Stomach (tissue), 9 donors: ENCODE data around the gene PKN3. TPM values are rescaled to one million over a fixed set of nuclear protein-coding genes. Genes with fewer than 3 reads are reported as not detected.
A peak's percentile ranks its signal among the peaks of the same experiment; 100 is the strongest.
"Not testable (repeated sequence)": the region's sequence is repeated elsewhere in the genome, so short reads cannot be mapped to it uniquely, and the experiment has no call there.

Source experiments
- DNase-seq, 2 donors: peaks; one replicate each; pipeline versions ENCODE4 v3.0.0 to v3.0.0-alpha.2; 2013 to 2019
- H3K27ac ChIP-seq, 5 donors: fragments of 200-600 bp in 4 of 5; sonication (generic) in 4 of 5; one replicate each; pipeline ENCODE4 v1.5.1; 2013 to 2019; ENCODE audit warnings: mild to moderate bottlenecking in 1 of 5, moderate library complexity in 1 of 5
- H3K27me3 ChIP-seq, 3 donors: fragments of 200-600 bp; sonication (generic); one replicate each; pipeline ENCODE4 v1.5.1; 2017 to 2019; ENCODE audit warnings: mixed run types in 1 of 3
- H3K36me3 ChIP-seq, 4 donors: fragments of 200-600 bp; sonication (generic); 1 replicate in 3 of 4; 2 replicates in 1 of 4; pipeline ENCODE4 v1.5.1; 2016 to 2019
- H3K4me1 ChIP-seq, 4 donors: fragments of 200-600 bp; sonication (generic); one replicate each; pipeline ENCODE4 v1.5.1; 2016 to 2019
- H3K4me3 ChIP-seq, 4 donors: fragments of 200-600 bp; sonication (generic) in 3 of 4; one replicate each; pipeline ENCODE4 v1.5.1; 2016 to 2019; ENCODE audit warnings: mild to moderate bottlenecking in 1 of 4
- H3K9me3 ChIP-seq, 4 donors: fragments of 200-600 bp; sonication (generic); one replicate each; pipeline ENCODE4 v1.5.1; 2016 to 2019
- EP300 ChIP-seq: sonication (generic); formaldehyde crosslinking; IDR thresholded peaks from one replicate; pipeline ENCODE4 v1.6.1; 2017; ENCODE audit warnings: antibody characterized with exemption
- POLR2A ChIP-seq, 4 donors: fragments of 450-650 bp; IDR thresholded peaks; one replicate each; pipeline ENCODE4 v1.6.1; 2016; ENCODE audit warnings: antibody characterized with exemption in 4 of 4, control low read depth in 2 of 4, mild to moderate bottlenecking in 1 of 4, moderate library complexity in 1 of 4
- POLR2AphosphoS5 ChIP-seq, 3 donors: sonication (generic); formaldehyde crosslinking; IDR thresholded peaks; one replicate each; pipeline ENCODE4 v1.6.1; 2016; ENCODE audit warnings: antibody characterized with exemption in 3 of 3
- WGBS, 5 donors: extraction: QIAGEN DNeasy Blood & Tissue Kit in 3 of 5; methylation state at CpG; one replicate each; pipeline versions ENCODE4 v1.1.5 to v1.1.7; 2013 to 2018; 5-methylcytosine and 5-hydroxymethylcytosine counted together
- intact Hi-C: fragments of 100-400 bp; cut with DNase I; formaldehyde crosslinking; loops from one replicate; pipeline ENCODE4 v1.15.1; 2023; ENCODE audit warnings: low total_unique reads
- polyA plus RNA-seq, 3 donors: library from polyadenylated mRNA; stranded (reverse); fragments of 200-250 nt; gene quantifications; one replicate each; pipeline ENCODE4 v1.2.3, GENCODE V29; 2013
- total RNA-seq, 5 donors: library from RNA; depleted of rRNA; stranded (reverse); fragments of >200 nt; gene quantifications; one replicate each; pipeline versions ENCODE4 v1.1.0 to v1.2.3, GENCODE V29; 2014 to 2016
- TF ChIP-seq, protein P1 (sequence below), 7 experiments: fragments of 450-650 bp in 4 of 7; fragments of 200-600 bp in 3 of 7; sonication (generic) in 3 of 7; IDR thresholded peaks; one replicate each; pipeline ENCODE4 v1.5.1; 2016 to 2019; ENCODE audit warnings: antibody characterized with exemption in 7 of 7, control low read depth in 2 of 7, mild to moderate bottlenecking in 1 of 7
- donor health status: healthy with polysubstance abuse.
- donor health status: Bipolar disorder and iron deficiency.
- donor health status: healthy.

The PKN3 gene
- total and polyA plus RNA-seq, 8 donors: 5.0 to 23.2 (median 8.5) TPM

DNA sequence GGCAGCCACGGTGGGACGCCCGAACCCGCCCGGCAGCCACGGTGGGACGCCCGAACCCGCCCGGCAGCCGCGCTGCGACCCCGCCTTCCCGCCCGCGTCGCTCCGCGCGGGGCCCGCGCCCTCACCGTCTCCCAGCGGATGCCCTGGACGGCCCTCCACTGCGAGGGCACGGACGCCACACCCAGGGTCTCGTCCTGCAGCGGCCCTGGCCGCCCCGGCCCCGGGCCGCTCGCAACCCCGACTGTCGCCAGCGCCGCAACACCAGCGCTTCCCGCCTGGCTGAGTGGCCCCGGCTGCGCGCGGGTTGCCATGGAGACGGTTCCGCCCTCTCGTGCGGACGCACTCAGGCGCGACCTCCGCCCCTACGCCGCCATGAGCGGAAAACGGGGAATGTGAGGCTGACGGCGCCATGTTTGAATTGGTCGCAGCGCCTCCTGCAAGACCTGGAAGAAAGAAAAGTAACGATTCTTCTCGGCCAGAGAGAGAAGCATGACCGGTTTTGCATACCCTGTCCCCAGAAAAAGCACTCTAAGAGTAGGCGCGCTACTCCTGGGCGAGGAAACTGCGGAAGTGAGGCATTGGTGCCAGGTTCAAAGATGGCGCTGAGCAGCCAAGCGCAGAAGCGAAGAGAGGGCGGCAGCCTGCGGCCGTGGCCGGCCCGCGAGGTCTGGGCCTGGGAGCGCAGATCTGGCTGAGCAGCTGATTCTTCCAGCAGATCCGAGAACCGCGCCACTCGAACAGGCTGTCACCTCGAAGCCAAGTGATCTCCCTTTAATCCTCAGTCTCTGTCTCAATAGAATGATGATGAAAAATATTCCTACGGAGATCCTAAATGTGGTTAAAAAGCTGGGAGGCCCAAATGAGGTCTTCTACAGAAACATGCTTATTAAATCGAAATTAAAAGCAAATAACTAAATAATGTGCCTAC, 45.6 kb upstream of the PKN3 start, which contains the start of gene DYNC2I2:
Gene DYNC2I2, minus strand, starts transcription at position 432 of the 928 bp plus-strand sequence. Its CDS starts 121 bp downstream, at position 311.
- WGBS, 5 donors: 0 to 2% (median 1%) methylated on average over 53 to 86 of the region's 86 CpGs
- Histone ChIP-seq H3K36me3 (no peaks in the 10 kb centered on the region), H3K4me3 (peak within 1 kb of the TSS; percentile 66 to 86 (median 80)), H3K9me3 (no peaks in the 10 kb centered on the region), H3K27me3 (no peaks in the 10 kb centered on the region), H3K27ac (peak within 1 kb of the TSS; percentile 94 to 99 (median 98)), H3K4me1 (peaks cover 7 to 13% (median 8%) of the 10 kb centered on the region in 4 donors)
- peak; percentile 98 to 99 for DNase-seq
- intact Hi-C loops: no loop called here
- TF ChIP-seq EP300 (no peak), POLR2AphosphoS5 (IDR thresholded peaks at IDR 0.05) (peak; percentile 43 to 89 (median 57)), POLR2A (IDR thresholded peaks at IDR 0.05) (no peak)
- TF ChIP-seq, protein P1, sequence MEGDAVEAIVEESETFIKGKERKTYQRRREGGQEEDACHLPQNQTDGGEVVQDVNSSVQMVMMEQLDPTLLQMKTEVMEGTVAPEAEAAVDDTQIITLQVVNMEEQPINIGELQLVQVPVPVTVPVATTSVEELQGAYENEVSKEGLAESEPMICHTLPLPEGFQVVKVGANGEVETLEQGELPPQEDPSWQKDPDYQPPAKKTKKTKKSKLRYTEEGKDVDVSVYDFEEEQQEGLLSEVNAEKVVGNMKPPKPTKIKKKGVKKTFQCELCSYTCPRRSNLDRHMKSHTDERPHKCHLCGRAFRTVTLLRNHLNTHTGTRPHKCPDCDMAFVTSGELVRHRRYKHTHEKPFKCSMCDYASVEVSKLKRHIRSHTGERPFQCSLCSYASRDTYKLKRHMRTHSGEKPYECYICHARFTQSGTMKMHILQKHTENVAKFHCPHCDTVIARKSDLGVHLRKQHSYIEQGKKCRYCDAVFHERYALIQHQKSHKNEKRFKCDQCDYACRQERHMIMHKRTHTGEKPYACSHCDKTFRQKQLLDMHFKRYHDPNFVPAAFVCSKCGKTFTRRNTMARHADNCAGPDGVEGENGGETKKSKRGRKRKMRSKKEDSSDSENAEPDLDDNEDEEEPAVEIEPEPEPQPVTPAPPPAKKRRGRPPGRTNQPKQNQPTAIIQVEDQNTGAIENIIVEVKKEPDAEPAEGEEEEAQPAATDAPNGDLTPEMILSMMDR (IDR thresholded peaks at IDR 0.05): no peak

DNA sequence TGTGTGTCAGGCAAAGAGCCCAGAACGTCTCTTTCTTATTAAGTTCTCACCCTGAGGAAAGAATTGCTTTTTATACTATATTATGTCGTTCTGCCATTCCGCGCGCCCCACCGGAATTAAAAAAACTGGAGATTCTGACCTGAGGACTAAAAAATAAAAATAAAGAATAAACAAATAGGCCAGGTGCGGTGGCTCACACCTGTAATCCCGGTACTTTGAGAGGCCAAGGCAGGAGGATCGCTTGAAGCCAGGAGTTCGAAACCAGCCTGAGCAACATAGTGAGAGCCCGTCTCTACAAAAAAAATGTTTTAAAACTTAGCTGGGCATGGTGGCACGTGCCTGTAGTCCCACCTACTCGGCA, 45.0 kb upstream of the PKN3 start:
- Histone ChIP-seq H3K36me3 (no peaks in the 10 kb centered on the region), H3K27ac (peak overlapping the region in 4 of 5 donors; percentile 94 to 98 (median 97)), H3K27me3 (no peaks in the 10 kb centered on the region), H3K9me3 (no peaks in the 10 kb centered on the region), H3K4me1 (peaks cover 7 to 13% (median 8%) of the 10 kb centered on the region in 4 donors), H3K4me3 (peak overlapping the region in 1 of 4 donors; percentile 78)
- TF ChIP-seq POLR2A (IDR thresholded peaks at IDR 0.05) (no peak), EP300 (no peak), POLR2AphosphoS5 (IDR thresholded peaks at IDR 0.05) (no peak)
- TF ChIP-seq, protein P1 (IDR thresholded peaks at IDR 0.05): no peak
- DNase-seq: no peak
- WGBS, 5 donors: 96 to 98% (median 97%) methylated on average over 13 of the region's 13 CpGs
- intact Hi-C loops: no loop called here

- Histone ChIP-seq H3K36me3 (no peaks in the 10 kb centered on the region), H3K27ac (no peak overlapping the region), H3K4me3 (no peak overlapping the region), H3K27me3 (no peaks in the 10 kb centered on the region), H3K4me1 (peaks cover 7 to 13% (median 8%) of the 10 kb centered on the region in 4 donors), H3K9me3 (no peaks in the 10 kb centered on the region)
- intact Hi-C loops: no loop called here
- TF ChIP-seq POLR2A (IDR thresholded peaks at IDR 0.05): no peak
- WGBS, 5 donors: 94 to 98% (median 96%) methylated on average over 3 of the region's 3 CpGs
- no peak for DNase-seq
Observed at GRCh38 chr9:128657796-128658195, 44.5 kb upstream of the PKN3 start.

- H3K9me3 ChIP-seq, H3K4me3 ChIP-seq, DNase-seq, intact Hi-C loops, H3K27ac ChIP-seq, H3K27me3 ChIP-seq, H3K4me1 ChIP-seq, H3K36me3 ChIP-seq: not testable (repeated sequence)
- WGBS, 5 donors: 90 to 93% (median 92%) methylated on average over 8 of the region's 8 CpGs
Observed at GRCh38 chr9:128666481-128666941, 35.8 kb upstream of the PKN3 start.

DNA sequence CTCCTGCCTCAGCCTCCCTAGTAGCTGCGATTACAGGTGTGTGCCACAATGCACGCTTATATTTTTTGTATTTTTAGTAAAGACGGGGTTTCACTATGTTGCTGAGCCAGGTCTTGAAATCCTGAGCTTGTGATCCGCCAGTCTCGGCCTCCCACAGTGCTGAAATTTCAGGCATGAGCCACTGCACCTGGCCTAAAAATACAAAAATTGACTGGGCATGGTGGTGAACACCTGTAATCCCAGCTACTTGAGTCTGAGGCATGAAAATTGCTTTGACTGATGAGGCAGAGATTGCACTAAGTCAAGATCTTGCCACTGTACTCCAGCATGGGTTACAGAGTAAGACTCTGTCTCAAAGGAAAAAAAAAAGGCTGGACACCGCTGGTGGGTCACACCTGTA, 32.5 kb upstream of the PKN3 start:
- Histone ChIP-seq H3K4me3 (no peak overlapping the region), H3K36me3 (no peaks in the 10 kb centered on the region), H3K27me3 (no peaks in the 10 kb centered on the region), H3K9me3 (no peaks in the 10 kb centered on the region), H3K4me1 (no peaks in the 10 kb centered on the region), H3K27ac (no peak overlapping the region)
- 92 to 98% (median 95%) methylated on average over 6 of the region's 6 CpGs for WGBS, 5 donors
- no peak for DNase-seq
- intact Hi-C loops: no loop called here
- TF ChIP-seq, protein P1 (IDR thresholded peaks at IDR 0.05): no peak
- no peak for TF ChIP-seq POLR2A (IDR thresholded peaks at IDR 0.05)
- TF ChIP-seq POLR2AphosphoS5 (IDR thresholded peaks at IDR 0.05): no peak
- TF ChIP-seq EP300: no peak
